Esophagus squamous epithelium (tissue), 5 donors: ENCODE measurements around the gene XYLT2. TPM values are rescaled to one million over a fixed set of nuclear protein-coding genes. Genes with fewer than 3 reads are reported as not detected.

Experiments used
- DNase-seq: peaks from one replicate; lab custom pipeline; 2025; lab: John Stamatoyannopoulos, UW
- H3K27ac ChIP-seq, 4 donors: fragments of 200-600 bp; sonication (generic); one replicate each; pipeline ENCODE4 v1.5.1; 2016 to 2019; ENCODE audit warnings: mild to moderate bottlenecking in 1 of 4
- H3K27me3 ChIP-seq, 4 donors: fragments of 200-600 bp; sonication (generic); 1 replicate in 3 of 4; 2 replicates in 1 of 4; pipeline versions ENCODE4 v1.5.1 to v1.6.0; 2017 to 2021; ENCODE audit warnings: antibody characterized with exemption in 1 of 4
- H3K36me3 ChIP-seq, 3 donors: fragments of 200-600 bp; sonication (generic); one replicate each; pipeline ENCODE4 v1.5.1; 2016 to 2019
- H3K4me1 ChIP-seq, 3 donors: fragments of 200-600 bp; sonication (generic); one replicate each; pipeline ENCODE4 v1.5.1; 2017 to 2019
- H3K4me3 ChIP-seq, 4 donors: fragments of 200-600 bp; sonication (generic); 1 replicate in 3 of 4; 2 replicates in 1 of 4; pipeline ENCODE4 v1.5.1; 2016 to 2019; ENCODE audit warnings: mild to moderate bottlenecking in 2 of 4, moderate library complexity in 1 of 4
- H3K9me3 ChIP-seq, 3 donors: fragments of 200-600 bp; sonication (generic); one replicate each; pipeline ENCODE4 v1.5.1; 2016 to 2019
- CTCF ChIP-seq, 6 experiments: fragments of 450-650 bp in 4 of 6; fragments of 200-600 bp in 2 of 6; sonication (generic) in 2 of 6; IDR thresholded peaks; one replicate each; pipeline ENCODE4 v1.5.1; 2016 to 2019; ENCODE audit warnings: antibody characterized with exemption in 6 of 6, mild to moderate bottlenecking in 4 of 6, moderate library complexity in 4 of 6
- POLR2A ChIP-seq, 4 donors: fragments of 450-650 bp; IDR thresholded peaks; one replicate each; pipeline ENCODE4 v1.6.1; 2017; ENCODE audit warnings: antibody characterized with exemption in 4 of 4, mild to moderate bottlenecking in 4 of 4, moderate library complexity in 3 of 4
- WGBS, 2 donors: methylation state at CpG; one replicate each; pipeline ENCODE4 v1.1.5; 2018; 5-methylcytosine and 5-hydroxymethylcytosine counted together
- intact Hi-C: fragments of 100-400 bp; cut with DNase I; formaldehyde crosslinking; loops from one replicate; pipeline ENCODE4 v1.15.0; 2022
- total RNA-seq, 4 donors: library from RNA; depleted of rRNA; stranded (reverse); fragments of >200 nt; gene quantifications; one replicate each; pipeline ENCODE4 v1.1.0, GENCODE V29; 2016
- donor health status: DM: yes; HTN: yes; CAD: no.

Gene XYLT2
- total RNA-seq, 4 donors from 2014 or later, result 10.0 to 17.5 (median 13.5) TPM

- Histone ChIP-seq H3K27me3 (no peaks in the 10 kb centered on the region), H3K4me3 (no peak overlapping the region), H3K27ac (no peak overlapping the region), H3K4me1 (peaks cover 13 to 32% (median 20%) of the 10 kb centered on the region in 3 donors), H3K9me3 (no peaks in the 10 kb centered on the region), H3K36me3 (no peaks in the 10 kb centered on the region)
- TF ChIP-seq CTCF (IDR thresholded peaks at IDR 0.05) (no peak), POLR2A (IDR thresholded peaks at IDR 0.05) (no peak)
- DNase-seq, result no peak
- WGBS, 2 donors, result 56 to 69% methylated on average over 6 to 7 of the region's 7 CpGs
- intact Hi-C loops, result no loop called here
These were observed 23.7 kb upstream of the XYLT2 start for GRCh38 chr17:50322271-50322670.

DNA sequence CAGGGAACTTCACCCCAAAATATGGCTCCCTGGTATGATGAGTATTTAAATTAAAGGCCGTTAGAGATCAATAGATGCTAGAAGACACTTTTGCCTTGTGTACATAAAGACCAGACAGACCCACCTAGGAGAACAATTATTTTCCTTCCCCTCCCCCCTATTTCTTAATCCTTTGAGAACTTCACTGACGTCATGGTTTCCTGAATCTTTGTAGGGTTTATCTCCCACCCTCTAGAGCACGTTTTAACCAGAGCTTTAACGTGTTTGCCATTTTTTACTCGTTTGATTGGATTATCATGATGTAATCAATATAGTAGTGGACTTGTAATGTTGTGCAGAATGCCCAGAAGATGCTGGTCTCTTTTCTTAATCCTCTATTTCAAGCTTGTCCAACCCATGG is 22.9 kb upstream of the XYLT2 start:
- 63 to 75% methylated on average over 5 of the region's 5 CpGs for WGBS, 2 donors
- intact Hi-C loops, result no loop called here
- Histone ChIP-seq H3K27me3 (no peaks in the 10 kb centered on the region), H3K36me3 (no peaks in the 10 kb centered on the region), H3K4me3 (no peak overlapping the region), H3K27ac (no peak overlapping the region), H3K9me3 (no peaks in the 10 kb centered on the region), H3K4me1 (peaks cover 13 to 24% (median 13%) of the 10 kb centered on the region in 3 donors)
- TF ChIP-seq CTCF (IDR thresholded peaks at IDR 0.05) (no peak), POLR2A (IDR thresholded peaks at IDR 0.05) (no peak)
- no peak for DNase-seq

DNA sequence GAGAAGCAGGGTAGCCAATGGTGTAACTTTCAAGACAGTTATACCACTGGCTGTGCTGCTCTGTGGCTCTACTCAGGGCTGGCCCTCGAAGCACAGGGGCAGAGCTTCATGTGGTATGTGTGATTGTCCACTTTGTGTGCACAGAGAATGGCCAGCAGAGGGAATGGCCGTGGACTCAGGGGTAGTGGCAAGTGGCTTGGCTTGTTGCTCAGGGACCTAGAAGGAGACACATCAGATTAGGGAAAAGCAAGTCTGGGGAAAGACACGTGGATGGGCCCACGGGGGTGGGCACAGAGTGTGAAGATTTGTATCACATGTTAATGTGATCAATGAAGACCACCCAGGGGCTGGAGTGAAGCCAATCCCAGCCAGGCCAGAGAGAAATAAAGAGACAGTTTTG is 20.0 kb upstream of the XYLT2 start:
- intact Hi-C loops, result no loop called here

GRCh38 chr17:50326831-50327364 is 19.0 kb upstream of the XYLT2 start:
- WGBS, 2 donors, result 71 to 78% methylated on average over 7 to 9 of the region's 9 CpGs
- TF ChIP-seq POLR2A (IDR thresholded peaks at IDR 0.05) (no peak), CTCF (IDR thresholded peaks at IDR 0.05) (no peak)
- Histone ChIP-seq H3K4me1 (peaks cover 0 to 4% (median 0%) of the 10 kb centered on the region in 3 donors), H3K9me3 (no peaks in the 10 kb centered on the region), H3K4me3 (no peak overlapping the region), H3K27me3 (no peaks in the 10 kb centered on the region), H3K36me3 (no peaks in the 10 kb centered on the region), H3K27ac (no peak overlapping the region)
- intact Hi-C loops, result no loop called here
- no peak for DNase-seq

More for the DNA sequence above, 20.0 kb upstream of the XYLT2 start:
- Histone ChIP-seq H3K36me3 (no peaks in the 10 kb centered on the region), H3K4me3 (no peak overlapping the region), H3K9me3 (no peaks in the 10 kb centered on the region), H3K27ac (no peak overlapping the region), H3K4me1 (peaks cover 0 to 4% (median 0%) of the 10 kb centered on the region in 3 donors), H3K27me3 (no peaks in the 10 kb centered on the region)
- DNase-seq, result no peak
- TF ChIP-seq POLR2A (IDR thresholded peaks at IDR 0.05) (no peak), CTCF (IDR thresholded peaks at IDR 0.05) (no peak)
- 44 to 46% methylated on average over 3 to 4 of the region's 4 CpGs for WGBS, 2 donors

DNA sequence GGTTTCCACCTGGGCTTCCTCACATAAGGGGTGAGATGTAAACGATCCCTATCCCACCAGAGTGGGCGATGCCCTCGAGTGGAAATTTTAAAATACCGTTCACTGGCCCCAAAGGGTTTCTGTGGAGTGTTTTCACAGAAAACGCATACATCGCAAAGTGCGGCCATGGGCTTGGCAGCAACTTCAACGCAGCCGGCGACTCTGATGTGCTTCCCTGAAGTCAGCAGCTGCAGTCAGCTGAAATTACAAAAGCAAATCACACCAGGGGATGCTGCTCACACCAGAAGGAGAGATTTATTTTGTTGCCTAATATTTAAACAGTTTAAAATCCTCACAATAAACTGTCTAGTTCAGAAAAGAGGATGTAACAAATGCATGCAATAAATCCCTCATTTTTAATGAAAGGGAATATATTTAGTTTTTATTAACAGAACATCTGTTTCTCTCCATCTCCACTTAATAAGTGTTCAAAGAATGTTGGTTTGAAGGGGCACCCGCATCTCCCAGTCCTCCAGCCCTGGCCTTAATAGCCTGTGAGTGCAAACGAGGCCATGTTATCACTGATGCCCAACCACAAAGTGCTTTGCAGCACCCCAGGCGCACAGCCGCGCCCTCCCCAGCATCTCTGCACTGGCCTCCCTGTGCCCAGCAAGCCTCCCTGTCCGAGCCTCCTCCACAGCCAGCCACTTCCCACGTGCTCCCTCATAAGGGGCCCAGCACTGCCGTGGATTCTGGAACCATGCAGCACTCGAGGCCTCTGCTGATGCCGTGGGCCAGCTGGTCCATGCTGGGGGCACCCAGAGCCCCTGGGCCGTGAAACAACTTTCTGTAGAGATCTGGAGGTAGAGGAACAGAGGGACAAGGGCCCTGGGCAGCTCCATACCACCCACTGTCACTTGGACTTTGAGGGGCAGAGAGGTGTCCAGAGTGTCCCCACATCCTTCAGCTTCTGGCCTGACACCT is 17.3 kb upstream of the XYLT2 start:
- Histone ChIP-seq H3K4me1 (peaks cover 0 to 4% (median 0%) of the 10 kb centered on the region in 3 donors), H3K4me3 (no peak overlapping the region), H3K27me3 (no peaks in the 10 kb centered on the region), H3K36me3 (no peaks in the 10 kb centered on the region), H3K9me3 (no peaks in the 10 kb centered on the region), H3K27ac (no peak overlapping the region)
- TF ChIP-seq POLR2A (IDR thresholded peaks at IDR 0.05) (no peak), CTCF (IDR thresholded peaks at IDR 0.05) (no peak)
- WGBS, 2 donors, result 72 to 76% methylated on average over 17 to 21 of the region's 21 CpGs
- no peak for DNase-seq
- intact Hi-C loops, result no loop called here
